Measurements from ENCODE around the gene AMPD3. TPM values are rescaled to one million over a fixed set of nuclear protein-coding genes. Genes with fewer than 3 reads are reported as not detected.

AMPD3 gene
- total and polyA plus RNA-seq, 2 of the 13 experiments (the other 11 are each of a cell fraction or from before 2014, with no cell fraction given) = 0.33 to 2.3 TPM

DNA sequence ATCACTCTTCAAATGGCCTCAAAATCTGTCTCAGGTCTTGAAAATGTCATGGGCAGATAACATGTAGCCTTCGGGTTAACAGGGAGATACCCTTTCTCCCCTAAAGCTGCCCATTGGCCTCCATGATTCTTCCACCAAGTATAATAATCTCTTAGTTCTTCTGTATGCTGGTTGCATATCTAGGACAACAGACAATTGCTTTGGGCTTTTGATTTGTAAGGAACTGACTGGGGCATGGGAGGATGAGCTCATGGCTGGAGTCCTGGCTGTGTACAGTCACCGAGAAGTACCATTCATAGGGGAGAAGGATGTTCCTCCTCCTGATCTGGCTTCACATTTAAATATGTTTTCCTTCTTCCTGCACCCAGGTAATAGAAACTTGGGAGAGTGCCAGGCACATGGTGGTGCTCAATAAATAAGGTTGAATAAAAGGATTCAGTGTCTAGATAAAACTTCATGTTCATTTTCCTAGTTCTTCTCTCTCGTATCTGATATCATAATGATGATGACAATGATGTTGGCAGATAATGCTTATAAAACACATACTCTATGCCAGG is 2.8 kb upstream of the AMPD3 start:
- Histone ChIP-seq H3K4me2 (ENCODE audit: low read depth, low read length) (no peak overlapping the region), H3K9me3 (ENCODE audit: low read length) (no peaks in the 10 kb centered on the region), H3K4me3 (replicated peaks in 1 of 3; ENCODE audit: insufficient read depth in 1 of 3, low read depth in 2 of 3, low read length in 3 of 3) (no peak overlapping the region), H3K27me3 (ENCODE audit: control insufficient read depth in 1 of 2, insufficient read depth in 2 of 2, low read length in 2 of 2) (peaks cover 0 to 36% of the 10 kb centered on the region in 2 experiments; a peak in 2 of 5 replicates), H3K27ac (ENCODE audit: extremely low read length, insufficient read depth, low read length) (no peak overlapping the region), H2AFZ (ENCODE audit: low read length) (no peak overlapping the region), H3K36me3 (replicated peaks in 1 of 2; ENCODE audit: control insufficient read depth in 1 of 2, insufficient read depth in 2 of 2, low read length in 2 of 2) (no peaks in the 10 kb centered on the region), H3K4me1 (ENCODE audit: insufficient read depth, low read length) (peaks cover 21% of the 10 kb centered on the region), H3K79me2 (ENCODE audit: insufficient read depth, low read length) (no peaks in the 10 kb centered on the region), H4K20me1 (ENCODE audit: insufficient read depth, low read length) (no peaks in the 10 kb centered on the region), H3K9ac (ENCODE audit: insufficient read depth, low read depth, low read length) (no peak overlapping the region)
- no peak for TF ChIP-seq ZKSCAN8 (CRISPR knock-in tag; IDR thresholded peaks at IDR 0.05; ENCODE audit: borderline replicate concordance)
- TF ChIP-seq ZNF430 (CRISPR knock-in tag; IDR thresholded peaks at IDR 0.05) = no peak
- TF ChIP-seq TP53 (CRISPR knock-in tag; conservative IDR thresholded peaks at IDR 0.05) = no peak
- TF ChIP-seq GATA4 (IDR thresholded peaks at IDR 0.05; ENCODE audit: borderline replicate concordance, low read depth) = no peak
- no peak for ATAC-seq
- BruUV-seq (replicated peaks) = no TSS peak
- no peak for FAIRE-seq
- ChIA-PET CTCF (ENCODE audit: low intra/inter-chr PET ratio, low total read pairs) (no interaction called here), POLR2A (no interaction called here)
- no peak for DNase-seq (ENCODE audit: low spot score)
- intact Hi-C loops (cut with micrococcal nuclease; ENCODE audit: unreplicated experiment) = no loop called here
- WGBS (ENCODE audit: low lambda C conversion rate) = 74% methylated on average over 3 of the region's 3 CpGs
- in situ Hi-C loops (cut with HindIII; ENCODE audit: extremely low pct_ligation_motif_present, low pct_unique_long_range_greater_than_20kb) = no loop called here

DNA sequence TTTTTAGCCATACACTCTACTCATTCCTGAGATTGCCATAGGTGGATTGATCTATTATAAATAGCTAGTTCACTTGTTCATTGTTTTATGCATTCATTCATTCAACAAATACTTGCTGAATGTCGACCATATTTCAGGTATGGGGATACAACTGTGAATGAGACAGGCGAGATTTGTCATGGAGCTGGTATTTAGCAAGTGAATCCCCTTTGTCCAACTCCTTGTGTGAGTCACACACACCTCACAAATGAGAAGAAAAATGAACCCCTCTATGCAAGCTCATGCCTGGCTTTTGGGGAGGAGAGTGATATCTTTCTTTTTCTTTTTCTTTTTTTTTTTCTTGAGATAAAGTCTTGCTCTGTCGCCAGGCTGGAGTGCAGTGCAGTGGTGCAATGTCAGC is 1.8 kb upstream of the AMPD3 start:
- H3K36me3 ChIP-seq (replicated peaks in 1 of 2; ENCODE audit: control insufficient read depth in 1 of 2, insufficient read depth in 2 of 2, low read length in 2 of 2) = no peaks in the 10 kb centered on the region
- H3K27me3 ChIP-seq (ENCODE audit: control insufficient read depth in 1 of 2, insufficient read depth in 2 of 2, low read length in 2 of 2) = peaks cover 0 to 36% of the 10 kb centered on the region in 2 experiments; a peak in 2 of 5 replicates
- intact Hi-C loops (cut with micrococcal nuclease; ENCODE audit: unreplicated experiment) (no loop called here), in situ Hi-C loops (cut with HindIII; ENCODE audit: extremely low pct_ligation_motif_present, low pct_unique_long_range_greater_than_20kb) (no loop called here)
- CTCF ChIA-PET (ENCODE audit: low intra/inter-chr PET ratio, low total read pairs) = no interaction called here
- no peak overlapping the region for H3K4me2 ChIP-seq (ENCODE audit: low read depth, low read length)
- 46% methylated on average over 3 of the region's 3 CpGs for WGBS (ENCODE audit: low lambda C conversion rate)
- no peak for TF ChIP-seq MYNN (CRISPR knock-in tag; IDR thresholded peaks at IDR 0.05; ENCODE audit: low read depth)
- TF ChIP-seq, protein P1, sequence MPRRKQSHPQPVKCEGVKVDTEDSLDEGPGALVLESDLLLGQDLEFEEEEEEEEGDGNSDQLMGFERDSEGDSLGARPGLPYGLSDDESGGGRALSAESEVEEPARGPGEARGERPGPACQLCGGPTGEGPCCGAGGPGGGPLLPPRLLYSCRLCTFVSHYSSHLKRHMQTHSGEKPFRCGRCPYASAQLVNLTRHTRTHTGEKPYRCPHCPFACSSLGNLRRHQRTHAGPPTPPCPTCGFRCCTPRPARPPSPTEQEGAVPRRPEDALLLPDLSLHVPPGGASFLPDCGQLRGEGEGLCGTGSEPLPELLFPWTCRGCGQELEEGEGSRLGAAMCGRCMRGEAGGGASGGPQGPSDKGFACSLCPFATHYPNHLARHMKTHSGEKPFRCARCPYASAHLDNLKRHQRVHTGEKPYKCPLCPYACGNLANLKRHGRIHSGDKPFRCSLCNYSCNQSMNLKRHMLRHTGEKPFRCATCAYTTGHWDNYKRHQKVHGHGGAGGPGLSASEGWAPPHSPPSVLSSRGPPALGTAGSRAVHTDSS (CRISPR knock-in tag; conservative IDR thresholded peaks at IDR 0.05) = no peak
- TF ChIP-seq ZNF790 (CRISPR knock-in tag; IDR thresholded peaks at IDR 0.05; ENCODE audit: borderline replicate concordance) = no peak
- TF ChIP-seq ZNF550 (CRISPR knock-in tag; IDR thresholded peaks at IDR 0.05; ENCODE audit: borderline replicate concordance) = no peak
- TF ChIP-seq SP5 (CRISPR knock-in tag; IDR thresholded peaks at IDR 0.05; ENCODE audit: borderline replicate concordance, low read depth) = no peak
- no peak for TF ChIP-seq ZNF563 (CRISPR knock-in tag; IDR thresholded peaks at IDR 0.05)
- no peak for TF ChIP-seq ATF7-NPFF (CRISPR knock-in tag; IDR thresholded peaks at IDR 0.05; ENCODE audit: low read depth)
- TF ChIP-seq YEATS2 (CRISPR knock-in tag; IDR thresholded peaks at IDR 0.05; ENCODE audit: borderline replicate concordance) = no peak
- no peak for TF ChIP-seq ZNF879 (CRISPR knock-in tag; IDR thresholded peaks at IDR 0.05)
- TF ChIP-seq, protein P2, sequence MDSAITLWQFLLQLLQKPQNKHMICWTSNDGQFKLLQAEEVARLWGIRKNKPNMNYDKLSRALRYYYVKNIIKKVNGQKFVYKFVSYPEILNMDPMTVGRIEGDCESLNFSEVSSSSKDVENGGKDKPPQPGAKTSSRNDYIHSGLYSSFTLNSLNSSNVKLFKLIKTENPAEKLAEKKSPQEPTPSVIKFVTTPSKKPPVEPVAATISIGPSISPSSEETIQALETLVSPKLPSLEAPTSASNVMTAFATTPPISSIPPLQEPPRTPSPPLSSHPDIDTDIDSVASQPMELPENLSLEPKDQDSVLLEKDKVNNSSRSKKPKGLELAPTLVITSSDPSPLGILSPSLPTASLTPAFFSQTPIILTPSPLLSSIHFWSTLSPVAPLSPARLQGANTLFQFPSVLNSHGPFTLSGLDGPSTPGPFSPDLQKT (CRISPR knock-in tag; IDR thresholded peaks at IDR 0.05; ENCODE audit: borderline replicate concordance) = no peak
- TF ChIP-seq ELF1 (CRISPR knock-in tag; IDR thresholded peaks at IDR 0.05) = no peak
- TF ChIP-seq BRD4 (CRISPR knock-in tag; IDR thresholded peaks at IDR 0.05) = no peak
- no peak for TF ChIP-seq KLF13 (CRISPR knock-in tag; IDR thresholded peaks at IDR 0.05)
- DNase-seq (ENCODE audit: low spot score) (no peak), FAIRE-seq (no peak), ATAC-seq (no peak)
- H4K20me1 ChIP-seq (ENCODE audit: insufficient read depth, low read length) = no peaks in the 10 kb centered on the region
- BruUV-seq (replicated peaks) = no TSS peak
- no peak overlapping the region for H3K9ac ChIP-seq (ENCODE audit: insufficient read depth, low read depth, low read length)
- H3K9me3 ChIP-seq (ENCODE audit: low read length) = no peaks in the 10 kb centered on the region
- no peak overlapping the region for H3K27ac ChIP-seq (ENCODE audit: extremely low read length, insufficient read depth, low read length)
- H3K4me1 ChIP-seq (ENCODE audit: insufficient read depth, low read length) = peaks cover 21% of the 10 kb centered on the region
- no peak overlapping the region for H2AFZ ChIP-seq (ENCODE audit: low read length)
- POLR2A ChIA-PET = no interaction called here
- no peak overlapping the region for H3K4me3 ChIP-seq (replicated peaks in 1 of 3; ENCODE audit: insufficient read depth in 1 of 3, low read depth in 2 of 3, low read length in 3 of 3)
- H3K79me2 ChIP-seq (ENCODE audit: insufficient read depth, low read length) = no peaks in the 10 kb centered on the region

Measured in HepG2 (cell line).